ENCODE data around the gene CD200.

CD200 gene

DNA sequence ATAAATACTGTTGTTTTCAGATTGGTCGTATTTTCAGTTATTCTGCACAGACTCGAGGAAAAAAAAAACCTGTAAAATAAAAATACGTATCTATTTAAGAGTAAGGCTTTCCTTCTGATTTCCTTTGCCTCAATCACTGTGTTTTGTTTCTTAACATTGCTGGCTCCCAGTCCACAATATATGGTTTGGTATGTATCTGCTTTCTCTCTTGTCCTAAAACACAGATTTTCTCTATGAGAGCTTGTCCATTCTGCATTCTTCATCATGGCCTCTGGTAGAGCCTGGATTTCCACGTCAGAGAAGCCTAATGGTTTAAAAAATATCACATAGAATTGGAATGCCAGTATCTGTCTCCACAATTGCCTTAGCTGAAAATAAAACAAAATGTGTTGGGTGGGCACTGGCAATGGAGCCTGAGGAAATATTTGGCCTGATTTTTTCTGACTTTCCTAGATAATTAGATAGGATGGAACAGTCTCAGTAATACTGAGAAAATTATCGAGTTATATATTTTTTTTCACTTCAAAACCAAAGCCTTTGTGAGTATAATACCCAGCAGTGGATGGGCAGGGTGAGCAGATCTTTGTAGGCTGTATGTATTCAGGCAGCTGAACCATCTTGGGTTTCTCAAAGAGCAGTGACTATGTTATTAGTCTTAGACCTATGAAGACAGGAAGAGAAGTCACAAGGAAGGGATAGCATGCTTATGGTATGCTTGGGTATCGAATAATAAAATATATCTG lies 1.9 kb downstream of the CD200 start:
- TF ChIP-seq, protein P1, sequence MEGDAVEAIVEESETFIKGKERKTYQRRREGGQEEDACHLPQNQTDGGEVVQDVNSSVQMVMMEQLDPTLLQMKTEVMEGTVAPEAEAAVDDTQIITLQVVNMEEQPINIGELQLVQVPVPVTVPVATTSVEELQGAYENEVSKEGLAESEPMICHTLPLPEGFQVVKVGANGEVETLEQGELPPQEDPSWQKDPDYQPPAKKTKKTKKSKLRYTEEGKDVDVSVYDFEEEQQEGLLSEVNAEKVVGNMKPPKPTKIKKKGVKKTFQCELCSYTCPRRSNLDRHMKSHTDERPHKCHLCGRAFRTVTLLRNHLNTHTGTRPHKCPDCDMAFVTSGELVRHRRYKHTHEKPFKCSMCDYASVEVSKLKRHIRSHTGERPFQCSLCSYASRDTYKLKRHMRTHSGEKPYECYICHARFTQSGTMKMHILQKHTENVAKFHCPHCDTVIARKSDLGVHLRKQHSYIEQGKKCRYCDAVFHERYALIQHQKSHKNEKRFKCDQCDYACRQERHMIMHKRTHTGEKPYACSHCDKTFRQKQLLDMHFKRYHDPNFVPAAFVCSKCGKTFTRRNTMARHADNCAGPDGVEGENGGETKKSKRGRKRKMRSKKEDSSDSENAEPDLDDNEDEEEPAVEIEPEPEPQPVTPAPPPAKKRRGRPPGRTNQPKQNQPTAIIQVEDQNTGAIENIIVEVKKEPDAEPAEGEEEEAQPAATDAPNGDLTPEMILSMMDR (IDR thresholded peaks at IDR 0.05; ENCODE audit: insufficient read depth, low read length, missing control alignments) = no peak
- ChIA-PET POLR2A (no interaction called here), CTCF (interaction anchor here (1.1 to 2.2 kb wide), 4 partner anchors 11 to 191 kb away, joined by 3 to 5 read pairs (median 4); no protein-coding TSS in a partner anchor)
- H3K4me3 ChIP-seq (ENCODE audit: low read depth, low read length) = no peak overlapping the region
- no peak for DNase-seq (ENCODE audit: low read depth, low spot score)

DNA sequence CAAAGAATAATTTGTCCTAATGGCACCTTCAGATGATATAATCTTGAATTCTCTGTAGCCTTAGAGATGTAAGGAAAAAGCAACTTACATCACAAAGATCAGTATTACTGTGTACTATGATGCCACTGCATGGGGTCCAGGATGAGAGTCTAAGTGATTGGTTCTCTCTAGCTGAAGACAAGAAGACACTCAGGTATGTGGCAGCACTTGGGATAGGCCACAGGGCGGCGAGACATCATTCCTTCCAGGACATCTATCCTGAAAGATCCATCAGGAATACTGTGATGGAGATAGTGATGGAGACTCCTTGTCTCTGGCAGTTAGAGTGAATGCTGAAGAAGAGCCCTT lies 2.5 kb downstream of the CD200 start:
- ChIA-PET CTCF (interaction anchor here (1.3 to 1.5 kb wide), 2 partner anchors 101 to 185 kb away, joined by 3 to 5 read pairs; no protein-coding TSS in a partner anchor), POLR2A (no interaction called here)
- TF ChIP-seq, protein P1 (IDR thresholded peaks at IDR 0.05; ENCODE audit: insufficient read depth, low read length, missing control alignments) = no peak
- no peak overlapping the region for H3K4me3 ChIP-seq (ENCODE audit: low read depth, low read length)
- DNase-seq (ENCODE audit: low read depth, low spot score) = no peak

- H3K4me3 ChIP-seq (ENCODE audit: low read depth, low read length) = no peak overlapping the region
- DNase-seq (ENCODE audit: low read depth, low spot score) = no peak
- TF ChIP-seq, protein P1 (IDR thresholded peaks at IDR 0.05; ENCODE audit: insufficient read depth, low read length, missing control alignments) = no peak
- ChIA-PET POLR2A (no interaction called here), CTCF (interaction anchor here (1.1 to 2.4 kb wide), 3 partner anchors 10 to 182 kb away, joined by 3 to 8 read pairs (median 6); no protein-coding TSS in a partner anchor)
Measured at GRCh38 chr3:112338021-112338726, 5.2 kb downstream of the CD200 start.

- ChIA-PET POLR2A (no interaction called here), CTCF (interaction anchor here (0.7 to 2.4 kb wide), 4 partner anchors 10 to 181 kb away, joined by 3 to 8 read pairs (median 5); no protein-coding TSS in a partner anchor)
Measured at GRCh38 chr3:112338727-112339056, 5.7 kb downstream of the CD200 start.

DNA sequence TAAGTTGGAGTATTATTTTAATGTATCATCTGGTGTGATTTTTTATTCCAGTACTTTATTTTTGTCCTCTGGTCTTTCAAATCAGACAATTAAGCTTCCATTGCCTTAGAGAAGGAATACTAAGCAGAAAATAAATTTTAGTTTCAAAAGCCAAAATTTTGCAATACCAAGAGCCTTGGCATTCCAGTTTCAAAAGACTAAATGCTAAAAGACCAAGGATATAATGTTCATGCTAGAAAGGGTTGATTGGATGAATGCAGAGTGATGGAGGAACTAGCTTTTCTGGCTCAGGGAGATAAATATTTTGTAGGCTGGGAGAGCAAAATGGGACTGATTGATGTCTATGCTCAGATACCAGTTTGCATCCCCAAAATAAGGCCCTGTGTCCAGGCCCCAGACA lies 6.2 kb downstream of the CD200 start:
- ChIA-PET CTCF (interaction anchor here (0.7 to 2.4 kb wide), 4 partner anchors 11 to 181 kb away, joined by 3 to 8 read pairs (median 5); no protein-coding TSS in a partner anchor), POLR2A (no interaction called here)
- H3K4me3 ChIP-seq (ENCODE audit: low read depth, low read length) = no peak overlapping the region
- TF ChIP-seq, protein P1 (IDR thresholded peaks at IDR 0.05; ENCODE audit: insufficient read depth, low read length, missing control alignments) = no peak
- DNase-seq (ENCODE audit: low read depth, low spot score) = no peak

More at GRCh38 chr3:112338727-112339056, 5.7 kb downstream of the CD200 start:
- TF ChIP-seq, protein P1 (IDR thresholded peaks at IDR 0.05; ENCODE audit: insufficient read depth, low read length, missing control alignments) = no peak
- no peak for DNase-seq (ENCODE audit: low read depth, low spot score)
- H3K4me3 ChIP-seq (ENCODE audit: low read depth, low read length) = no peak overlapping the region

GRCh38 chr3:112339609-112340008 lies 6.7 kb downstream of the CD200 start:
- ChIA-PET CTCF (interaction anchor here (2.4 kb wide), 1 partner anchor 11 kb away, joined by 8 read pairs; no protein-coding TSS in a partner anchor), POLR2A (no interaction called here)
- no peak for DNase-seq (ENCODE audit: low read depth, low spot score)
- TF ChIP-seq, protein P1 (IDR thresholded peaks at IDR 0.05; ENCODE audit: insufficient read depth, low read length, missing control alignments) = no peak
- no peak overlapping the region for H3K4me3 ChIP-seq (ENCODE audit: low read depth, low read length)
